Measurements from ENCODE around the gene RGS1. TPM values are rescaled to one million over a fixed set of nuclear protein-coding genes. Genes with fewer than 3 reads are reported as not detected.

RGS1 gene
- polyA plus RNA-seq, 1 of the 3 experiments (the other 2 are of a cell fraction): 0.12 TPM

- no peak for TF ChIP-seq REST (IDR thresholded peaks at IDR 0.05; ENCODE audit: low read depth, low read length)
- peak; percentile 60; the same call in 1 of the 2 replicates for TF ChIP-seq MEF2A (IDR thresholded peaks at IDR 0.05; ENCODE audit: borderline replicate concordance, low read depth)
- TF ChIP-seq RXRA (IDR thresholded peaks at IDR 0.05; ENCODE audit: borderline replicate concordance, low read depth): no peak
- no peak for TF ChIP-seq FOXJ3 (CRISPR knock-in tag; IDR thresholded peaks at IDR 0.05)
- no peak for TF ChIP-seq SMC3 (IDR thresholded peaks at IDR 0.05; ENCODE audit: low read depth, low read length)
- no peak for TF ChIP-seq RCOR1 (IDR thresholded peaks at IDR 0.05; ENCODE audit: low read length)
- TF ChIP-seq RFX5 (IDR thresholded peaks at IDR 0.05; ENCODE audit: low read length): no peak
- TF ChIP-seq EZH2phosphoT487 (IDR thresholded peaks at IDR 0.05; ENCODE audit: borderline replicate concordance, low read depth): no peak
Measured at GRCh38 chr1:192604979-192605620, 29.5 kb downstream of the RGS1 start (continued).

- H3K4me2 ChIP-seq: no peak overlapping the region
- ChIA-PET POLR2A (no interaction called here), CTCF (interaction anchor here (1.0 to 11.5 kb wide), 2 partner anchors 27 to 133 kb away, joined by 3 to 107 read pairs; partner anchors contain the start of gene RGS13)
- 95% methylated on average over 2 of the region's 2 CpGs for WGBS (ENCODE audit: low lambda C conversion rate)
- H3K4me1 ChIP-seq (ENCODE audit: control insufficient read depth in 1 of 2, insufficient read depth in 2 of 2, low read depth in 1 of 2, low read length in 1 of 2): peaks cover 0 to 5% of the 10 kb centered on the region in 2 experiments; a peak in 3 of 4 replicates
- TF ChIP-seq REST (IDR thresholded peaks at IDR 0.05; ENCODE audit: low read depth, low read length) (no peak), GABPA (IDR thresholded peaks at IDR 0.05; ENCODE audit: low read depth) (no peak), TEAD4 (IDR thresholded peaks at IDR 0.05; ENCODE audit: borderline replicate concordance, insufficient read depth) (no peak), RFX5 (IDR thresholded peaks at IDR 0.05; ENCODE audit: low read length) (no peak), EZH2phosphoT487 (IDR thresholded peaks at IDR 0.05; ENCODE audit: borderline replicate concordance, low read depth) (no peak), POLR2AphosphoS5 (IDR thresholded peaks at IDR 0.05; ENCODE audit: low read depth, low read length) (no peak), TAF1 (IDR thresholded peaks at IDR 0.05; ENCODE audit: borderline replicate concordance, low read depth, low read length) (no peak), JUND (IDR thresholded peaks at IDR 0.05) (no peak), MXI1 (IDR thresholded peaks at IDR 0.05; ENCODE audit: low read depth, low read length) (no peak), USF2 (IDR thresholded peaks at IDR 0.05; ENCODE audit: borderline replicate concordance, low read depth, low read length) (no peak), FOXM1 (IDR thresholded peaks at IDR 0.05; ENCODE audit: low read depth) (no peak), NFIC (IDR thresholded peaks at IDR 0.05; ENCODE audit: borderline replicate concordance) (no peak), CHD2 (IDR thresholded peaks at IDR 0.05; ENCODE audit: low read length, partially characterized antibody) (no peak), SIN3A (IDR thresholded peaks at IDR 0.05; ENCODE audit: borderline replicate concordance, low read depth, low read length) (no peak), CTCF (IDR thresholded peaks at IDR 0.05) (no peak)
- no peaks in the 10 kb centered on the region for H3K9me3 ChIP-seq
- H3K4me3 ChIP-seq (ENCODE audit: low read depth in 2 of 2, low read length in 1 of 2): no peak overlapping the region
- H3K9me2 ChIP-seq: no peaks in the 10 kb centered on the region
- peaks cover 3% of the 10 kb centered on the region for H3F3A ChIP-seq (replicated peaks; ENCODE audit: insufficient read depth)
- no peak overlapping the region for H2AFZ ChIP-seq (ENCODE audit: low read depth)
- H3K27me3 ChIP-seq (ENCODE audit: insufficient read depth): no peaks in the 10 kb centered on the region
- no peaks in the 10 kb centered on the region for H3K36me3 ChIP-seq (replicated peaks in 1 of 2; ENCODE audit: control insufficient read depth in 1 of 2, insufficient read depth in 2 of 2, low read length in 1 of 2)
- no peaks in the 10 kb centered on the region for H4K20me1 ChIP-seq (ENCODE audit: insufficient read depth)
- H3K79me2 ChIP-seq (ENCODE audit: insufficient read depth): no peaks in the 10 kb centered on the region
- H3K9ac ChIP-seq: no peak overlapping the region
- DNase-seq: no peak
- no peak overlapping the region for H3K27ac ChIP-seq (ENCODE audit: low read depth in 2 of 2, low read length in 1 of 2)
Measured at GRCh38 chr1:192608671-192609070, 33.1 kb downstream of the RGS1 start.

All from SK-N-SH (cell line).